ENCODE data around the gene BLNK.

The BLNK gene

GRCh38 chr10:96288151-96288621 is 16.8 kb upstream of the BLNK start:
- DNase-seq (ENCODE audit: low read depth), result no peak

- DNase-seq (ENCODE audit: low read depth), result no peak
Observed at GRCh38 chr10:96287392-96288105, 16.2 kb upstream of the BLNK start.

GRCh38 chr10:96285331-96285752 is 14.0 kb upstream of the BLNK start:
- DNase-seq (ENCODE audit: low read depth), result no peak

- no peak for DNase-seq (ENCODE audit: low read depth)
Observed at GRCh38 chr10:96283756-96284155, 12.4 kb upstream of the BLNK start.

GRCh38 chr10:96283351-96283750 is 12.0 kb upstream of the BLNK start:
- no peak for DNase-seq (ENCODE audit: low read depth)

GRCh38 chr10:96281444-96282029 is 10.2 kb upstream of the BLNK start:
- no peak for DNase-seq (ENCODE audit: low read depth)

GRCh38 chr10:96280859-96281258 is 9.5 kb upstream of the BLNK start:
- DNase-seq (ENCODE audit: low read depth), result no peak

GRCh38 chr10:96279191-96279641 is 7.8 kb upstream of the BLNK start:
- no peak for DNase-seq (ENCODE audit: low read depth)

- DNase-seq (ENCODE audit: low read depth), result no peak
Observed at GRCh38 chr10:96276831-96277230, 5.5 kb upstream of the BLNK start.

GRCh38 chr10:96276426-96276825 is 5.1 kb upstream of the BLNK start:
- DNase-seq (ENCODE audit: low read depth), result no peak

GRCh38 chr10:96275685-96276418 is 4.5 kb upstream of the BLNK start:
- no peak for DNase-seq (ENCODE audit: low read depth)

GRCh38 chr10:96272316-96273280 is 1.2 kb upstream of the BLNK start:
- DNase-seq (ENCODE audit: low read depth), result no peak

GRCh38 chr10:96270571-96270970 is 798 bp downstream of the BLNK start:
- no peak for DNase-seq (ENCODE audit: low read depth)

GRCh38 chr10:96269438-96270300 is 1.7 kb downstream of the BLNK start:
- no peak for DNase-seq (ENCODE audit: low read depth)

- no peak for DNase-seq (ENCODE audit: low read depth)
Observed at GRCh38 chr10:96268341-96268909, 2.9 kb downstream of the BLNK start.

GRCh38 chr10:96267234-96267705 is 4.1 kb downstream of the BLNK start:
- DNase-seq (ENCODE audit: low read depth), result no peak

- DNase-seq (ENCODE audit: low read depth), result no peak
Observed at GRCh38 chr10:96266118-96266770, 5.1 kb downstream of the BLNK start.

GRCh38 chr10:96264938-96265337 is 6.4 kb downstream of the BLNK start:
- DNase-seq (ENCODE audit: low read depth), result no peak

GRCh38 chr10:96263669-96264068 is 7.7 kb downstream of the BLNK start:
- no peak for DNase-seq (ENCODE audit: low read depth)

GRCh38 chr10:96263176-96263575 is 8.2 kb downstream of the BLNK start:
- no peak for DNase-seq (ENCODE audit: low read depth)

Data from stimulated activated CD4-positive, alpha-beta T cell treated with anti-CD3 and anti-CD28 coated beads, Interleukin-2, amount 100 ng/mL, for 4 hours (primary cell).